ENCODE data around the gene CEP68. TPM values are rescaled to one million over a fixed set of nuclear protein-coding genes. Genes with fewer than 3 reads are reported as not detected.
"Not testable (repeated sequence)": the region's sequence is repeated elsewhere in the genome, so short reads cannot be mapped to it uniquely, and the experiment has no call there.

The CEP68 gene
- total RNA-seq, 1 donor from 2014 or later, result 12.6 TPM

GRCh38 chr2:65018141-65018582 lies 38.1 kb upstream of the CEP68 start:
- Histone ChIP-seq H3K27ac (peak overlapping the region; percentile 65), H3K36me3 (peaks cover 45% of the 10 kb centered on the region), H3K9me3 (no peaks in the 10 kb centered on the region), H3K4me1 (peaks cover 9% of the 10 kb centered on the region), H3K27me3 (ENCODE audit: low read depth) (no peaks in the 10 kb centered on the region), H3K4me3 (no peak overlapping the region)
- TF ChIP-seq CTCF (IDR thresholded peaks at IDR 0.05), result no peak
- ATAC-seq (peak; percentile 75 to 84), DNase-seq (peak; percentile 83)
- intact Hi-C loops (cut with DNase I), result no loop called here

DNA sequence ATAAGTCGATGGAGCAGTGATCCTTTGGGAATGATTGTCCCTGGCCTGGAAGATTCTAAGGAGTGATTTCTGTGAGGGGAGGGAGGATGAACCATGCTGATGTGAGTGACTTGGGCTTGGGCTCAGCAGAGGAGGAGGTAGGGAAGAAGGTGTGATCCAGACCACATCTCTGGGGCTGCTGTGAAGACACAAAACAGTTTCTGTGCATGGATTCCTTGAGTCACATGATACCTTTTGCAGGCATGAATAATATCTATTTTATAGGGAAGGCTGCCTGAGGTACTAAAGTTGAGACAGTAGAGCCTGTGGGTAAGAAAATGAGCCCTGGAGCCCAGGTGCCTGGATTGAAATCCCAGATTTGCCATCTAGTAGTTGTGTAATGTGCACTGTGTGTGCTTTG lies 37.2 kb upstream of the CEP68 start:
- intact Hi-C loops (cut with DNase I), result no loop called here
- Histone ChIP-seq H3K36me3 (peaks cover 45% of the 10 kb centered on the region), H3K9me3 (no peaks in the 10 kb centered on the region), H3K4me1 (peaks cover 9% of the 10 kb centered on the region), H3K27me3 (ENCODE audit: low read depth) (no peaks in the 10 kb centered on the region), H3K4me3 (no peak overlapping the region), H3K27ac (peak overlapping the region; percentile 65)
- DNase-seq (no peak), ATAC-seq (no peak)
- TF ChIP-seq CTCF (IDR thresholded peaks at IDR 0.05), result no peak

DNA sequence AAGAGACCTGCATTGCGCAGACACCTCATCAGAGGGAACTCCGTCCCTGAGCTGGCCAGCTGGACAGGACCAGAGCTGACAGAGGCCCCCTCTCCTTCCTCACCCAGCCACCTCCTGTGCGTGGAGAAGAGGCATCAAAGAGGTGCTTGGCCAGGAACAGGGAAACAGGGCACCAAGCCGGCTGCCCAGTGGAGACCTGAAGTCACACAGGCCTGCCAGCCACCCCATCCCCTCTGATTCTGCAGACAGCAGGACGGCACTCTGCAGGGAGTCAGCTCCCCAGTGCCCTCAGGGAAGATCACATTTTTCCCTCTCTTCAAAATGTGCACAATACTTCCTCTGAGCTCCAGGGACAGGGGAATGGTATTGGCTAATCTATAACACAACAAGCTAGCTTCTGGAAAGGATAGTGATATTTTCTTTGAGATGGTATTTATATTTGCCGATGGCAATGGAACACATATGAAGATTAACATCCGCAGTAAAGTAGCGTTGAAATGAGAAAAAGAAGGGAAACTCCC lies 36.5 kb upstream of the CEP68 start:
- no peak for DNase-seq
- no peak overlapping the region for H3K4me3 ChIP-seq
- ATAC-seq, result no peak
- TF ChIP-seq CTCF (IDR thresholded peaks at IDR 0.05), result no peak
- H3K9me3 ChIP-seq, result no peaks in the 10 kb centered on the region
- H3K4me1 ChIP-seq, result peaks cover 9% of the 10 kb centered on the region
- H3K27me3 ChIP-seq (ENCODE audit: low read depth), result no peaks in the 10 kb centered on the region
- H3K27ac ChIP-seq, result no peak overlapping the region
- H3K36me3 ChIP-seq, result peaks cover 45% of the 10 kb centered on the region
- intact Hi-C loops (cut with DNase I), result no loop called here

DNA sequence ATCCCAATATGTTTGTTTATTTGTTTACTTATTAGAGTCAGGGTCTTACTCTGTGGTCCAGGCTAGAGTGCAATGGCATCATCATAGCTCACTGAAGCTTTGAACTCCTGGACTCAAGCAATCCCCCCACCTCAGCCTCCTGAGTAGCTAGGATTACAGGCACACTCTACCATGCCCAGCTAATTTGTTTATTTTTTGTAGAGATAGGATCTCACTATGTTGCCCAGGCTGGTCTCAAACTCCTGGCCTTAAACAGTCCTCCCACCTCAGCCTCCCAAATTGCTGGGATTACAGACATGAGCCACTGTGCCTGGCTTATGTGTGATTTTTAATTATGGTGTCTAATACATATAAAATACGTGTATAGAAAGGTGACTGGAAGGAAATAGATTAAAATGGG lies 36.0 kb upstream of the CEP68 start:
- H3K27me3 ChIP-seq (ENCODE audit: low read depth); H3K9me3 ChIP-seq; ATAC-seq; H3K27ac ChIP-seq; DNase-seq; intact Hi-C loops (cut with DNase I); H3K4me3 ChIP-seq; H3K4me1 ChIP-seq: not testable (repeated sequence)
- peaks cover 45% of the 10 kb centered on the region for H3K36me3 ChIP-seq

DNA sequence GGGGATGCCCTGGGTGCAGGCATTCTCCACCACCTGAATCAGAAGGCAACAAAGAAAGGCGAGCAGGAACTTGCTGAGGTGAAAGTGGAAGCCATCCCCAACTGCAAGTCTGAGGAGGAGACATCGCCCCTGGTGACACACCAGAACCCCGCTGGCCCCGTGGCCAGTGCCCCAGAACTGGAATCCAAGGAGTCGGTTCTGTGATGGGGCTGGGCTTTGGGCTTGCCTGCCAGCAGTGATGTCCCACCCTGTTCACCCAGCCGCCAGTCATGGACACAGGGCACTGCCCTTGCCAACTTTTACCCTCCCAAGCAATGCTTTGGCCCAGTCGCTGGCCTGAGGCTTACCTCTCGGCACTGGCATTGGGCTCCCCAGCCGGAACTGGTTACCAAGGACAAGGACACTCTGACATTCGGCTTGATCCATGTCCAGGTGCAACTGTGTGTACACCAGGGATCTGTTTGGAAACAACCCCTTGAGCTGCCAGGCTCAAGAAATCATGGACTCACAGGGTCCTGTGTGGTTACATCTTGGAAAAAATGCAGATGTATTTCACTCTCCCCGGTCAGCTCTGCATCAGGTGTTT lies 35.2 kb upstream of the CEP68 start:
- Histone ChIP-seq H3K9me3 (no peaks in the 10 kb centered on the region), H3K4me3 (no peak overlapping the region), H3K27ac (no peak overlapping the region), H3K4me1 (peaks cover 9% of the 10 kb centered on the region), H3K27me3 (ENCODE audit: low read depth) (no peaks in the 10 kb centered on the region), H3K36me3 (peaks cover 37% of the 10 kb centered on the region)
- ATAC-seq (no peak), DNase-seq (no peak)
- TF ChIP-seq CTCF (IDR thresholded peaks at IDR 0.05), result no peak
- intact Hi-C loops (cut with DNase I), result no loop called here

- peaks cover 31% of the 10 kb centered on the region for H3K36me3 ChIP-seq
- TF ChIP-seq CTCF (IDR thresholded peaks at IDR 0.05), result no peak
- ATAC-seq, result no peak
- peaks cover 8% of the 10 kb centered on the region for H3K4me1 ChIP-seq
- H3K27me3 ChIP-seq (ENCODE audit: low read depth), result no peaks in the 10 kb centered on the region
- DNase-seq, result no peak
- intact Hi-C loops (cut with DNase I), result no loop called here
- no peak overlapping the region for H3K4me3 ChIP-seq
- no peak overlapping the region for H3K27ac ChIP-seq
- no peaks in the 10 kb centered on the region for H3K9me3 ChIP-seq
These were observed 34.5 kb upstream of the CEP68 start for GRCh38 chr2:65021709-65022108.

Measured in lower lobe of right lung (tissue), 2 donors.